Activated CD8-positive, alpha-beta memory T cell treated with anti-CD3 and anti-CD28 coated beads for 4 hours (primary cell): ENCODE data around the gene MLLT3.

Experiments used
- DNase-seq, 2 donors: peaks; one replicate each; pipeline ENCODE4 v3.0.0-alpha.2; 2020; ENCODE audit warnings: low read depth in 2 of 2

The MLLT3 gene

DNA sequence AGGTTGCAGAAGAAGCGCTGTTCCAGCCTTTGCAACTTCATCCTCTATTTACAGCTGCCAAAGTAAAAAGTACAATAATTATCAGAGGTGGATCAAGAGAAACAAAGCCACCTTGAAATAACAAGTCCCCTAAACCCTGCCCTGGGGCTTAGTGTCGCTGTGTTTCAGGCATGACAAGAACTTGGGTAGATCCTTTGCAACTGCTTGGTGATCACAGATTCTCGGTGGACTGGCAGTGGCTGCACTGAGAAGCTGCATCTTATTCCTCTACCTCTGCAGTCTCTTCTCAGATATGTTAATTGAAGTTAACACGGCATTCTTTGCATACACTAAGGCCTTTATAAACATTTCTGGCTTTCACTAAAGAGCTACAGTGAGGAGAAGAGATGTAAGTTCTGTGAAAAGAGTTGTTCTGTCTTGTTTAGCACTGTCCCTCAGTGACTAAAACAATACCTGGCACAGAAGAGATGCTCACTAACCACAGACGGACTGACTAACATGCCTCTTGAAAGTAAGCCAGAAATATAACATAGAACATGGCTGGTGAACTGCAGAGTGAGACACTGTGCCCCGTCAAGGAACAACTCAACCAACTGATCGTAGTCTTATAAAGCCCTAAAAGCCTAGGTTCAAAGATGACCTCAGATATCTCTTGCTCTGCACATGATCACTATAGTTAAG is 144.2 kb downstream of the MLLT3 start:
- DNase-seq, result no peak

DNA sequence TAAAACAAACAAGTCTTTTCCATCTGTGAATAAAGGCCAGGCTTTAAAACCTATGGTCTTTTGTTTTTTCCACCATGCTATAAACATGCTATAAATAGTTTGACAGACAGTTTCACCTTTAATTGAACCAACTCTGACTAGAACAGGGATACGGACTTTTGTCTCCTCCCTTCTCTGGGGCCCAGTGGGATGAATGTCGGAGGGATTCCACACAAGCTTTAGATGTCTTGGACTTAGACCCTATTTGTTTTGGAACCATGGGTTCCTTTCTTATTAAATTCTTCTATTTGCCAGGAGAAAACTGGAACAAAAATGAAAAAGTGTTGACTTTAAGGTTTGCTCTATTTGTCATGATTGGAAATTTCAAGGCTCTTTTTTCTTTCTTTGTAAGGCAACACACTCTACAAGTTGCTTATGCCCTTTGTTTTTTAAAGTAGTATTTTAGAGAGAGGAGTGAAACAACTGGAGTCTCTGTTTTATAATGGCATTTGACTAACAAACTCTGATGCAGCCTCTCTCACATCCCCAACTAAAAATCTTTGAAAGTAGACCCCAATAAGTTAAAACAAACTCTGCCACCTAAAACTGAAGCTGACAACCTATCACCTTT is 145.3 kb downstream of the MLLT3 start:
- DNase-seq, result no peak

DNA sequence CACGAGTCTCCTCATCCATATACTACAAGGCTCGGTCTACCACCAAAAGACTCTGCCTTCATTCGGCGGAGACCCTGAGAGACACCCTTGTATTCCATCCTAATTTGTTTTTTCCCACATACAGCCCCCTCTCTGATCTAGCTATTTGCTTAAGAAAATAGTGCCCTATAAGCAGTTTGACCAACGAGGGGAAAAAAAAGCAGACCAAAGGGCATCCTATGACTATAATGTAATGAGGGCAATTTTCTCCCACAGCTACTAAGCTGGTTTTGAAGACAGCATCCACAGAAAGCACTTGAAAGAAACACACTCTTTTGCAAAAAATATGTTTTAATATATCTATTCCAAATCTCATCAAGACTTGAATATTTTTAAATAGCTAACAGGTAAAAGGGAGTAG is 147.8 kb downstream of the MLLT3 start:
- DNase-seq, result no peak

DNA sequence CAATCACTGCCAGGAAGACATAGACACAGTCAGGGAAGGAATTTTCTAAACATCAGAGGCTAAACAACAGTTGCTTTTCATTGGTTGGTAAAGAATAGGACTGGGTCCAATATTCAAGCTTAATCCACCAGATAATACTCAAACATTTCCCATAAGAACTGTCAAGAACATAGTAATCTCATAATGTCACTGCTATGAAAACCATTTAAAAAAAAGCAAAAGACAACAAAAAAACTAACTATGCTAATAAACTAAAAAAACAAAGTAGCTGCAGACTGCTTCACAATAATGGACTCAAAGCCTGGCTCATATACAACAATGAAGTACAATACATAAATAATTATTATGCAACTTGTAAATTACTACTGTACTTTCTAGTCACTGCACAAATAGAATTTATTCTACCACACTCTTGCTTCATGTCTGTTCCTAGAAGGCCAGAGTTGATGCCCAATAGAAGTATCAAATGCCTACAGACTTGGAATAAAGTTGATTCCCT is 148.7 kb downstream of the MLLT3 start:
- DNase-seq, result no peak

DNA sequence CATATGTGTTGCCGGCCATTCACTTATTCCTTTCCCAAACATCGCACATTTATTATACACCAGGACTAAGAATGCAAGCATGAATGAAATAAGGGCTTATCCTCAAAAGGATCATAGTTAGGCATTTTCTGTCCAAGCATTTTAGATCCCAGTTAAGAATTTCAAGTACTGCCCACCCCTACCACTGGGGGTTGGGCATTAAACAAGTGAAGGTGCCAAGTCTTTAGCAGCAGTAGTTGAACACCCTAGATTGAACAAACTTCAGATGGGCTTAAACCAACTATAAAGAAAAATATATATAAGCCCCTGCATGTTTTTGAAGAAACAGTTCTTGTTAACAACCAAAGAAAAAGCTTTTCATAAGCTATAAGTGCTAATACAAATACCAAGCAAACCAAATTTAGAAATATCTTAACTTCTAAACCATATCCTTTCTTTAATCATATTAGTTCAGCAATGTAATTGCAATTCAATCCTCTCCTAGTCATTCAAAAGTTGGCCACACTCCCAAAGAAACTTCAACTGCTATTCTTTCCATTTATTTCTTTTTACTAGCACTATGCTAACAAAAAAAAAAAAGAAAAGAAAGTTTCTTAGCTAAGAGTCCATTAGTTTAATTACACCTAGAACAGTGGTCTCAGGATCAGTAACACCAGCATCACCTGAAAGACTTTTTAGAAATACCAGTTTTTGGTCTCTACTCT is 149.8 kb downstream of the MLLT3 start:
- DNase-seq, result no peak

DNA sequence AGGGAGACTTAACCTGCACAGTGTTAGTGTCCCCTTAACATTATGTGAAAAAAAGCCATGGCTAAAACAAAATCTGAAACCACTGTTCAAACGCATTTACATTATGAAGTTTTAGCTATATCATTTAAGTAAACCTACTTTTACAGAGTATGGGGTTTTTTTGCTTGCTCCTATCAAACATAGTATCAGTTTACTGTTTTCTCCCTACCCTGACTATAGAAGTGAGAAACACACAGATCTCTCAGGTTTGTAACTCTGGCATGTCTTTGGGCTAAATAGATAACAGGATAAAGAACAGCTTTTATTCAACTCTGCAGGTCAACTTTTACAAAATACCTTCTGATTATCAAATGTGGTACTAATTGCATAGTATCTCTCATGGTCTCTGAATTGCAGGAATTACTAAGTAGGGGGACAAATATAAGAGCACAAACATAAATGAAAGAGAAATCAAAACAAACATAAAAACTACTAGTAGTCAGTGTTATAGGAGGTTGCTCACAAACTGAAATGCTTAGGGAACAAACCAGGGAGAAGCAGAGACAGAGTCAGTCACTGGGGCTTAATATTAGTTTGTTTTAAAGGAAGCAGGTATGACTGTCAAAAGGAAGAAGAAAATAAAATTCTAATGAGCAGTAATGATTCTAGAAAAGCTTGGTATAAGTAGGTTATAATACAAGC is 155.8 kb downstream of the MLLT3 start:
- no peak for DNase-seq

DNA sequence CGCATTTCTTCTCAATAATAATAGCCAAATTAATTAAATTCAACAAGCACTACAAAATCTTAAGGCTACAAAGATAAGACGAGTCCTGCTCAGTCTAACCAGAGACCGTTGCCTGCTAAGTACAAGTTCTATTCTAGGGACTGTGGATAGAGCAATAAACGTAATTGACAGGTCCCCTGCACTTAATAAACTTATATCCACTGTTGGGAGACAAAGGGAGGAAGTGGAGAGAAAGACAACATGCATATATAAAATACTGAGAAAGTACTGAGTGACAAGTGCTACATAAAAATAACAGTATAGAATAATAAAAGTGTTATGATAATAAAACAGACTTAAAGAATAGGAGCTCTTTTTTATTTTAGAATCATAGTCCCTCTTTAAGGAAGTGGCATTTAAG is 158.1 kb downstream of the MLLT3 start:
- DNase-seq, result no peak

DNA sequence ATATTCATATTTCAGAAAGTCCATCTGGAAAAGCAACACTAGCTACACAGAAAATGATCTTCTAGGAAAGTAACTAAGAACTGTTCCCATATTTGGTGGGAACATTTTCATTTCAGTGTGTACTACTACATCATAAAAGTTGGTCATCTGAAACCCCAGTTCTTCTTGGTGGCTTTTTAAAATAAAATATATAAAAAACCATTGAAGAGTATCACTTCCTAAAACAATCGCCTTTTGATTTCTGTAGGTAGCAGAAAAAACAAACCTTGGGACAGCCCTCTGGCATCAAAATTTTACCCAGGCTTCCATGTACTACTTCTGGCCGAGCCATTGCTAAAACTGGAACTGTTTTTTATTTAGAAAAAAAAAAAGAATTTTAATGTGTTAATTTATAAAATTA is 158.5 kb downstream of the MLLT3 start:
- DNase-seq, result no peak

DNA sequence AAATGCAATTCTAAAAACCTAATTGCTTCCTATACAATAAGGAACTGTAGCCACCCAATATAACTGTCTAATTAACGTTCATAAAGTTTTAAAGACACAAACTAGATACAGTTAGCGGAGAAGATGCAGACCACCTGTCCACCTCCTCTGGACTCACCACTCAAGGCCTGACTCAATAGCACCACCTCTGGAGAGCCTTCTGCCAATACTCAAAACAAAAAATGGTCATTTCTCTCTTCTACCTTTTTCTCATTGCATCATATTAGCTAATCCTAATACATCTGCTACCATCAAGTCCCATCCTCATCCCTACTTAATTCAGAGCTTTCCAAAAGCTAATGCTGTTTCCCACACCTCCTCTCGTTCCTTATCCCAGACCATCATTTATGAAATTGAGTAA is 159.9 kb downstream of the MLLT3 start:
- no peak for DNase-seq

DNA sequence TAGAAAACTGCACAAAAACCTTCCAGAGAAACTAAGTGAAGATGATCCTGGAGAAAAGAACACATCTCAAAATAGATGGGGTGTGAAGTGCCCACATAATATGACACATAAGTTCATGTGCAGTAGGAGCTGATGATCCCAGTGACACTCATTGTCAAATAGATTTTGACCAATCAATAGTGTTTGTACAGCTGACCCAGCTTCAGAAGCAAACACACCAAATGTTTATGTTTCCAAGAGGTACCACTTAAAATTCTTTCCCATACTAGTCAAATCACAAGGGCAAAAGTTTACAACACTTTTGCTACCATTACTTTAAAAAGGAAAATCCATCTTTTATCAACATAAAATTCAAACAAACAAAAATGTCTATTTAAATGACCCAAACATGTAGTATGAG is 175.0 kb downstream of the MLLT3 start:
- no peak for DNase-seq

DNA sequence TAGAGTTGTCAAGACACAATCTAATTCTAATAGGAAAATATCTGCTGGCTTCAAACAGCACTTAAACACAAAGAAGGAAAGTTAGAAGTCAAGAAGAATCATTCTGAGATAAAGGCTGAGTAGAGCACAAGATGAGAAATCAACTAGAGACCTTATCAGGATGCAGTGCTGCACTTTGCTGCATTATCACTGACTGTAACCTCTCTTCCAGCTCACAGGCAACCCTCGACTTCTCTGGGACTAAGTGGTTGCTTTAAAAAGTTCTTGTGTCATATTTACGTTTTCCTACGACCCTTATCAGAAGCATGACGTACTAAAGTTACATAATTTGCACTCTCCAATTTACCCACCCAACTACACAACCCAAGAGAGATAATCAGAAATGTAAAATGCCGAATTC is 176.1 kb downstream of the MLLT3 start:
- DNase-seq, result no peak

DNA sequence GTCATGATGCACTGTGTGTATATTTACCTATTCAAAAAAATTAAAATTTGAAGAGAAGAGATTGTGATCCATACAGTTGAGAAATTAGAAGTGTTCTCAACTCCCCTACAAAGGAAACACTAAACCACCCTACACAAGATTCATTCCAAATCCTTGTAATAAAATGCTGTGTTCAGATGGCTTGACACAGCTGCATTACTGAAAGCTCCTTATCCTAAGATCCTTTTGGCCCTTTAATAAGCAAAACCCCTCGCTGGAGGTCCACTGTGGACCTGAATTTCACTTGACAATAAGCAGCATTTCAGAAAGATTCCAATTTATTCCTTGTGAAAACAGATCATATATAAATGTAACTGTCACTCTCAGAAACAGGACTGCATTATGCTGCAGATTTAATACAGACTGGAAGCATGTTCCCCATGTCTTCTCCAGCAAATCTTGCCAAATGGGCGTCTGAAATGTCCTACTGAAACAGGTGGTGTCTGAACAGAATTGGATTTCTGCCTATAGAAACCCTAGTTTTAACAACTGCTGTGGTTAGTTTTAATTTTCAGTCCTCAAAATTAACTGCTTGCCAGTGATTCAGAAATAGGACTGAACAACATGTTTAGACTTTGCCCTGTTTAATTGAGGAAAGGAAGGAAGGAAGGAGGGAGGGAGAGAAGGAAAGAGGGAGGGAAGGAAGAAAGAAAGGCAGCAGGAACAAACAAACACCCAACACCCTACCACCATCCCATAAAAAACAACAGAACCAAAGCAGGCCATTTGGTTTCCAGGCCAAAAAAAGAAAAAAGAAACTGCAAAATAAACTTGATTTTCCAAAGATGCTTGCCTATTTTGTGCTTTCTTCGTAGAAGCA is 179.6 kb downstream of the MLLT3 start:
- DNase-seq, result no peak

DNA sequence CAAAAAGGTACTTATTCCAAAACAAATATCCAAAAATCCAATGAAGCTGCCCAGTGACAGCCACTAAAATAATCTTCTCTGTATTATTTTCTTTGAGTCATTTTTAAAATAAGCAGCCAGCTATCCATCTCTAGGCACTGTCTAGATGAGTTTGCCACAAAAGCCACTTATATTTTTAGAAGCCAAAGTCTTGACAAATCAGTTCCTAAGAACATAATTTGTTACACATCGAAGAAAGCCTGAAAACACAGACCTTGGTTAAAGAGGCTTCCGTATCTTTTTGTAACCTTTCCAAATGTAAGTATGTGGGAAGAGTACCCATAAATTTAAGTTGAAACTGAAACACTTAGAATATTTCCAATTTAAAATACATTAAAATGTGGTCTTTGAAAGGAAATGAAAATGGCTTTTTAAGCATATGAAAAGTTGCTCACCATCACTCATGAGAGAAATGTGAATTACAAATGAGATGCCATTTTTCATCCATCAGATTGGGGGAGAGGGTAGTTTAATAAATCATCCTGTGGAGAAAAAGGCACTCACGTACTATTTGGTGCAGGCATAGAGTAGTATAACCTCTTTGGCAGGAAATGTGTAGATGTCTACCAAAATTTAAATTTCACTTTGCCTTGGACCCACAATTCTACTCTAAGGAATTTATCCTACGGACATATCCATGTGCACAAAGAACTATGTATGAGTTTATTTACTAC is 180.4 kb downstream of the MLLT3 start:
- DNase-seq, result no peak

DNA sequence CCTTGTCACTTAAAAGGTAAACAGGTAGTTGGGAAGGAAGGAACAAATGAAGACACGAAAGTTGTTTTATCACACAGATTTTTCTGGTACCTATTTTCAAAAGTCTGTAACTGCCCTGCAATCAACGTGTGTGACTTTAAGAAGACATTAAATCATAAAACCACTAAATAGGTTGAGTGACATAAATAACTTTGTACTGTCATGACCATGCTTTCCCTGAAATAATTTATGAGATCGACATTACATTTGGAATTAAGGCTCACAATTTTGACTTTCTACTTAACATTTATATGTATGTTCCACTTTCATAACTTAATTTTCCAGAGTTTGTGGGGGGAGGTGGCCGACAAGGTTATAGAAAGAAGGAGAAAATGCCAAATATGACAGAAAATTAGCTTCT is 181.1 kb downstream of the MLLT3 start:
- no peak for DNase-seq

DNA sequence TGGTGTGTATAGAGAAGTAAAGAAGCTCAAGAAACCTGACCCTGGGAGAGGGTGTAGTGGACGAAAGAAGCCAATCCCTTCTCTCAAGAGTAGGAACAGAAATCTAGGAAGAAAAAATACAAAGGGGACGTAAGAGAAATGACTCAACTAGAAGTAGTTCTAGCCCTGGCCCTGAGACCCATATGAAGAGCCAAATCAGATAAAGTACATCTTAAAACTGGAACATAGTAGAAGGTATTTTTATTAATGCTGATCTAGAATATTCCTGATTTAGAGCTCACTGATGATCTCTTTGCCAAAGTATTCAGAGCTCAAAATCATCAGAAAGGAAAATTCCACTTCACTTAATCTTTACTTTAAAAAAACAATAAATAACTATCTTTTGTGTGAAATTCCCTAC is 184.8 kb downstream of the MLLT3 start:
- DNase-seq, result no peak

DNA sequence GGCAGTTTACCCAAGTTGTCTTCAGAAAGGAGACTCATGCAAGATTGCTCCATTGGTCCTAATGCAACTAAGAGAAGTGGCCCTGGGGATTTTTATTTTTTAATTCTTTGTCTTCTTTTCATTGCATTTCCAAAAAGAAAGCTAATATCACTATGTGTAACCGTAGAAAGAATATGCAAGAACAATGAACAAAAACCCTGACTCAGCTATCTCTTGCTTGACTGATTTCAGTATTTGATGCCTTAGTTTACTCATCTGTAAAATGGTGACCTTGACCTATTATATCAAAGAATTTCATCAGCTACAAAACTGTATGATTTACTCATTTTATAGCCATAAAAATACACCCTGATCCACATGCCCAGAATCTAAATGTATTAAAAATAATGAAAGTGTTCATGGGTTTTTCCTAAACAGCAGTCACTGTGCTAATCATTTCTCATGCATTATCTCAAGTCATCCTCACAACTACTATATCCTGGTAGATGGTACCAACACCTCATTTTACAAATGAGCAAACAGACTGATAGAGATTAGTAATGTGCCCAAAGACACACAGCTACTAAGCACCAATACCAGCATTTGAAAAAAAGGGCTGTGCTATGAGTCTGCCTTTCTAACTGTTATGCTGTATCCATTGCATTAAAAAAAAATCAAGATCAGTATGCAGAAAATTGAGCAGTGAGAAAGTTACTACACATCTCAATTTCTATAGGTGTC is 185.7 kb downstream of the MLLT3 start:
- DNase-seq, result no peak

DNA sequence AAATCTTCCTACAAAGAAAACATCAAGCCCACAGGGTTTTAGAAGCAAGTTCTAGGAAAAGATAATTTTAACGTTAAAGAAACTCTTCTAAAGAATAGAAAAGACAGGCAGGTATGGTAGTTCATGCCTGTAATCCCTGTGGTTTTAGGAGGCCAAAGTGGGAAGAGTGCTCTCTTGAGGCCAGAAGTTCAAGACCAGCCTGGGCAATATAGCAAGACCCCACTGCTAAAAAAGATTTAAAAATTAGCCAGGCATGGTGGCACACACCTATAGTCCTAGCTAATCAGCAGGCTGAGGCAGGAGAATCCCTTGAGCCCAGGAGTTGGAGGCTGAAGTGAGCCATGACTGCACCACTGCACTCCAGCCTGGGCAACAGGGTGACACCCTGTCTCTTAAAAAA is 193.3 kb downstream of the MLLT3 start:
- DNase-seq, result no peak

DNA sequence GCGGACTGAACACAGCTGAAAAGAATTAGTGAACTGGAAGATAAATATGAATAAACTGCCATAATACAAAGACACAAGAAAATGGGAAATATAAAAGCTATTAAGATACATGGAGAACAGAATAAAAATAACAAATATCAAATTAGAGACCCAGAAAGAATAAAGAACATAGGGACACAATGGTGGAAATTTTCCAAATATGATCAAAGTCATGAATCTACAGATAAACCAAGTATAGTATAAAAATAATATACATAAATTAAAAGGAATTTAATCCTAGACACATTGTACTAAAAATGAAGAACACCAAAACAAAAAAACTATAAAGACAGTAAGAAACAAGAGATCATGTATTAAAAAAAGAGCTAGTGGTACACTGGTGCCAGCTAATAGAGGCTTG is 194.9 kb downstream of the MLLT3 start:
- no peak for DNase-seq

DNA sequence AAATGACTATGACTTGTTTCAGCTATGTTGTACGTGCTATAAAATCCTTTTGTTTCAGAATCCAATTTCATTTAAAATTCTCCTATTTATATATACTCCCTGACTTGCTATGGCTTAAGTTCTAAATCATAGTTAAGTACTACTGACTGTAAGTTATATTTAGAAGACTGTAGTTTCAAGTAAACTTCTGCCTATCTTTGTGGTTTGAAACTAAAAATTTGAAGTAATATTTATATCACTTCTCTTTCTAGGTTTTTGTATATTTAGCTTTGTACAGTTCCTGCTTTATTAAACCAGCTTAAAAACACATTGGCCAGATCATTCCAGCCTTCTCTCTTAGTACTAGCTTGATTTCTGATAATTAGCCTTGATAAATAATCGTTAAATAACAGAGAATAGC is 196.3 kb downstream of the MLLT3 start:
- no peak for DNase-seq

DNA sequence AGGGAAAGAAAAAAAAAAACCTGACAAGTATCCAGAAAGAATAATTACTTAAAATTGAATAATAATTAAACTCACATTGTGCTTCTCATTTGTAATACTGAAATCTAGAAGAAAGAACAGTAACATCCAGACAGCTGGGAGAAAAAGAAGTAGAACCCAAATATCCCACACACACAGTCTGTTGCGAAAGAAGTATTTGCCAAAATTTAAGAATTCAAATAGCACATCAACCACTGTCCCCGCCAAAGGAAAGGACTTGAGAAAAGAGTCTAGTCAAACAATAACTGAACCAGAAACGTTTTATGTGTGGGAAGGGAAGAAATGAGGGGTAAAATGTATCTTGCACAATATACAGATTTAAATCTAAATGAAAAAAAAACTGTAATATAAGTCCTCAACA is 202.8 kb downstream of the MLLT3 start:
- DNase-seq, result no peak
